Measurements from ENCODE around the gene FAF1.
A peak's percentile ranks its signal among the peaks of the same experiment; 100 is the strongest.
"Not testable (repeated sequence)": the region's sequence is repeated elsewhere in the genome, so short reads cannot be mapped to it uniquely, and the experiment has no call there.

Gene FAF1

GRCh38 chr1:50959913-50960844, at the start of gene FAF1:
Gene FAF1, minus strand, starts transcription at chr1:50960267. Its CDS starts 456 bp downstream, at chr1:50959811.
- peak; percentile 89 for DNase-seq (ENCODE audit: low read depth)

DNA sequence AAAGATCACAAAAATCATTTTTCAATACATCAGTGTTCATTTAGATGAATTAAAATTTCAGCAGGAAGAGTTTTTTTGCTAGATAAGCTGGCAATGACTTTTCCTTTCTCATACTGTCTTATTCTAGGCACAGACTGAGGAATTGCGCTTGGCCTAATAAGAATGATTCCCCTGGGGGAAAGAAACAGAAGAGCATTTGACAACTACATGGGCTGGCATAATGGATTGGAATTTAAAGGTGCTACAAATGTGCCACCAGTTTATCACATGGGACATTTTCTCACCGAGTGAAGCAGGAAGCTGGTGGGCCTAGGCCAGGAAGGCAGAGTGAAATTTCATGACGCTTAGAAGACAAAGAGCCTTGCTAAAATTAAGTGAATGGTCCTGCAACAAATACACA, 49.3 kb upstream of the FAF1 start:
- DNase-seq (ENCODE audit: low read depth): no peak

DNA sequence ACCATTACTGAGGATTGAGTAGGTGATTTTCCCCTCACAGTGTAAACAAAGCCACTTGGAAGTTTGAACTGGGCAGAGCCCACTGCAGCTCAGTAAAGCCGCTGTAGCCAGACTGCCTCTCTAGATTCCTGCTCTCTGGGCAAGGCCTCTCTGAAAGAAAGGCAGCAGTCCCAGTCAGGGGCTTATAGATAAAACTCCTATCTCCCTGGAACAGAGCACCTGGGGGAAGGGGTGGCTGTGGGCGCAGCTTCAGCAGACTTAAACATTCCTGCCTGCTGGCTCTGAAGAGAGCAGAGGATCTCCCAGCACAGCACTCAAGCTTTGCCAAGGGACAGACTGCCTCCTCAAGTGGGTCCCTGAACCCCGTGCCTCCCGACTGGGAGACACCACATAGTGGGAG, 45.5 kb upstream of the FAF1 start:
- not testable (repeated sequence) for DNase-seq (ENCODE audit: low read depth)

DNA sequence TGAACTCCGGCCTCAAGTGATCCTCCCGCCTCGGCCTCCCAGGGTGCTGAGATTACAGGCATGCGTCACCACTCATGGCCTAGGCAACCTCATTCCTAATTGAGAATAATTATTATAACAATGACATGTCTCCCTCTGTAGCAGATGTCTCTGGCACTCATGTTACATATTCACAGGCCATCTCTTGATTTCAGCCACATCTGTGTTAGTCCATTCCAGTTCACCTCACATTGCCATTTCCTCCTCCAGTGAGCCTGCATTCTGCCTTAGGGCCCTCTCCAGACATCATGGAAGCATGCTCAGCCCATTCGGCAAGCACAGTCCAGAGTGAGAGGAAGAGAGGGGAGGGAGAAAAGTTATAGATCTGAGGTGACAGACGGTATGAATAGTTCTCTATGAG, 42.4 kb upstream of the FAF1 start:
- DNase-seq (ENCODE audit: low read depth): no peak

GRCh38 chr1:51000651-51001050, 40.6 kb upstream of the FAF1 start:
- no peak for DNase-seq (ENCODE audit: low read depth)

DNA sequence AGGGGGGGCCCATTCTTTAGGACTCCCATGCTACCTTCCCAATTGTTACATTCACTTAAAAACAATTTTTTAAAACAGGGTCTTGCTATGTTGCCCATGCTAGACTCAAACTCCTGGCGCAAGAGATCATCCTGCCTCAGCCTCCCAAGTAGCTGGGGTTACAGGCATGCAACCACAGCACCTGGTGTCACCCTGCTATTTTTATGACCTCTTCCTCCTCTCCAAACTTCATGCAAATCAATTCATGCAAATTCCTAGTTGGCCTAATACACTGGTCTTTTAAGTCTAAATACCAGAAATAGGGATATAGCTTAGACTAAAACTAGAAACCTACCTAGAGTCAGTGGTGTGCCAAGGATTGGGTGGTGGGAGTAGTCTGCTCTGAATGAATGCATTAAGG, 40.1 kb upstream of the FAF1 start:
- DNase-seq (ENCODE audit: low read depth): no peak

- not testable (repeated sequence) for DNase-seq (ENCODE audit: low read depth)
Measured at GRCh38 chr1:50999375-50999774, 39.3 kb upstream of the FAF1 start.

- DNase-seq (ENCODE audit: low read depth): no peak
Measured at GRCh38 chr1:50996083-50996482, 36.0 kb upstream of the FAF1 start.

- DNase-seq (ENCODE audit: low read depth): no peak
Measured at GRCh38 chr1:50995651-50996050, 35.6 kb upstream of the FAF1 start.

DNA sequence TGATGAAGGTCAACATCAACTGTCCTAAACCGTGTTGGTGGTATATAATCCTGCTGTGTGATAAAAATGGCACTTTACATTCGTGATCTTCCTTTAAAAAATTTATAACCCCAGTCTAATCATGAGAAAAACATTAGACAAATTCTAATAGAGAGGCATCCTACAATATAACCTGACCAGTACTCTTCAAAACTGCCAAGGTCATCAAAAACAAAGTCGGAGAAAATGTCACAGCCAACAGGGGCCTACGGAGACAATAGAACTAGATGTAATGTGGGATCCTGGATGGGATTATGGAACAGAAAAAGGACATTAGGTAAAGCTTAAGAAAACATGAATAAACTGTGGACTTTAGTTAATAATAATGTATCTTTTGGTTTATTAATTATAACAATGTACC, 34.9 kb upstream of the FAF1 start:
- DNase-seq (ENCODE audit: low read depth): no peak

DNA sequence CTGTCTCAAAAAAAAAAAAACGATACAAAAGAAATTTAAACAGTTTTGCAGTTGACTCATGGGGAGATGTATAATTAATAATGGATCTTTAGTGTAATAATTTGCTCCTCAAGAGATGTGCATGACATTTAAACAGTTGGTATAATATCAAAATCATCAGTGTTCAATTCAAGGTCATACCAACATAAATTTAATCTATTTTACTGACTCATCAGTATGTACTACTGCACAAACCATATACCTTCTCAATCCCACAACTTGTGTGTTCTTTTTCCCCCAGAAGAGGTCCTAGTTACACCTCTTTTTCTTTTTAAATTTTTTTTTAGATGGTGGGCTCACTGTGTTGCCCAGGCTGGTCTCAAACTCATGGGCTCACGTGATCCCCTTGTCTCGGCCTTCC, 33.6 kb upstream of the FAF1 start:
- no peak for DNase-seq (ENCODE audit: low read depth)

- DNase-seq (ENCODE audit: low read depth): no peak
Measured at GRCh38 chr1:50992532-50993318, 32.7 kb upstream of the FAF1 start.

- DNase-seq (ENCODE audit: low read depth): peak; percentile 68
Measured at GRCh38 chr1:50989694-50990093, 29.6 kb upstream of the FAF1 start.

GRCh38 chr1:50986653-50987052, 26.6 kb upstream of the FAF1 start:
- DNase-seq (ENCODE audit: low read depth): no peak

DNA sequence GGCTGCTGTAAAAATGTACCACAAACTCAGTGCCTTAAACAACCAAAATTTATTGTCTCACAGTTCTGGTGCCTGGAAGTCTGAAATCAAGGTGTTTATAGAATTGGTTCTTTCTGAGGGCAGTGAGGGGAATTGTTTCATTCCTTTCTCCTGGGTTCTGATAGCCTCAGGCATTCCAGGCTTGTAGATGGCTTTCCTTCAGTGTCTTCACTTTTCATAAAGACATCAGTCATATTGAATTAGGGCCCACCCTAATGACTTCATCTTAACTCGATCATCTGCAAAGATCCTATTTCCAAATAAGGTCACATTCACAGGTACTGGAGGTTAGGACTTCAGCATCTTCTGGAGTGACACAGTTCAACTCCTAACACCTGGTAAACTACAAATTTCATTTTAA, 25.0 kb upstream of the FAF1 start:
- DNase-seq (ENCODE audit: low read depth): no peak

DNA sequence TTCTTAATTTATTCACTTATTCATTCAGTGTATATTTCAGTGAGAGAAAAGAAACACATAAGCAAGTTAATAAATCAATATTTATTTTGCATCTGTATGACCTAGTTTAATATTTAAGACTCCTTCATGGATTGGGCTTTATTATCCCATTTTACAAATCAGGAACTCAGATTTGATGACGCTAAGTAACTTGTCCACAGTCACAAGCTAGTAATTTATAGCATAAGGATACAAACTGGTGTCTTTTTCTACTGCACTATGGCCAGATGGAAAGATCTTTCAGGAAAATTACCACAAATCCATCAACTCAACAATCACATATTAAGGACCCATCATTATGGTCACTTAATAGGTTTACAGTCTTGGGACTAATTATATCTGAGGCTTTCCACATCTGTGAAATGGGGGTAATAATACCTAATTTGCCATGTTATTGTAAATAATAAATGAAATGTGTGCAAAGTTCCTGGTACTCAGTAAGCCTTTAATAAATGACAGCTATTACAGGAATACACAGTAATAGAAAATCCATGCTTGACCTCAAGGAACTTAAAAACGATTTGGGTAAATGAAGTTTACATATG, 23.2 kb upstream of the FAF1 start:
- no peak for DNase-seq (ENCODE audit: low read depth)

GRCh38 chr1:50982611-50983010, 22.5 kb upstream of the FAF1 start:
- DNase-seq (ENCODE audit: low read depth): no peak

GRCh38 chr1:50981741-50982140, 21.7 kb upstream of the FAF1 start:
- no peak for DNase-seq (ENCODE audit: low read depth)

GRCh38 chr1:50980505-50980904, 20.4 kb upstream of the FAF1 start:
- no peak for DNase-seq (ENCODE audit: low read depth)

DNA sequence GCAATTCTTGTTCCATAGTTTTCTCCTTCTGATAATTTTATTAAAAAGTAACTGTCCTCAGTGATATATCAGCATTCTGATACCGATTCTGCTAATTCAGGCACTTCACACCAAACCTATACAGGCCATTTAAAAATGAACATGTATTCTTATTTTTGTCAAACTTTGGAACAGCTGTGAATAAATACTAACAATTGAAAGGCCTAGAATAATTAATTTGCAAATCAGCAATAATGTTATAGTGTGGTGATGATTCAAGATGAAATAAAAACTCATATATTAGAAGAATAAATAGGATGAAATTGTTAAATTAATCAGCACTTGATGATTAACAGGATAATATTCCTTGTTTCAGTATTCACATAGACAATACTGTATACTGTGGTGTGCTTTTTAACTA, 19.9 kb upstream of the FAF1 start:
- DNase-seq (ENCODE audit: low read depth): no peak

GRCh38 chr1:50978852-50979781, 19.1 kb upstream of the FAF1 start:
- DNase-seq (ENCODE audit: low read depth): no peak
